GM21515 (cell line): Measurements from ENCODE around the gene CCDC91.
"Not testable (repeated sequence)": the region's sequence is repeated elsewhere in the genome, so short reads cannot be mapped to it uniquely, and the experiment has no call there.

Source experiments
- ATAC-seq: cut with Tn5 transposase; IDR thresholded peaks from one replicate; pipeline ENCODE4 v1.9.1; 2021; ENCODE audit not compliant: unreplicated experiment

CCDC91 gene

GRCh38 chr12:28231248-28231647 is 41.0 kb downstream of the CCDC91 start:
- ATAC-seq, result no peak

- ATAC-seq, result no peak
Measured at GRCh38 chr12:28232211-28232928, 42.1 kb downstream of the CCDC91 start.

GRCh38 chr12:28234444-28234843 is 44.2 kb downstream of the CCDC91 start:
- ATAC-seq, result no peak

- ATAC-seq, result no peak
Measured at GRCh38 chr12:28235015-28235414, 44.8 kb downstream of the CCDC91 start.

- ATAC-seq, result no peak
Measured at GRCh38 chr12:28235985-28236384, 45.7 kb downstream of the CCDC91 start.

- no peak for ATAC-seq
Measured at GRCh38 chr12:28237423-28237822, 47.2 kb downstream of the CCDC91 start.

GRCh38 chr12:28239918-28240317 is 49.7 kb downstream of the CCDC91 start:
- no peak for ATAC-seq

GRCh38 chr12:28240853-28241252 is 50.6 kb downstream of the CCDC91 start:
- no peak for ATAC-seq

- ATAC-seq, result no peak
Measured at GRCh38 chr12:28242129-28242495, 51.9 kb downstream of the CCDC91 start.

GRCh38 chr12:28242496-28243309 is 52.4 kb downstream of the CCDC91 start:
- ATAC-seq, result no peak

- no peak for ATAC-seq
Measured at GRCh38 chr12:28243310-28243633, 53.0 kb downstream of the CCDC91 start.

GRCh38 chr12:28247806-28248205 is 57.5 kb downstream of the CCDC91 start:
- ATAC-seq, result no peak

- ATAC-seq, result peak; percentile 40
Measured at GRCh38 chr12:28248555-28249145, 58.4 kb downstream of the CCDC91 start.

GRCh38 chr12:28253161-28253641 is 62.9 kb downstream of the CCDC91 start:
- ATAC-seq, result peak; percentile 96

- ATAC-seq, result no peak
Measured at GRCh38 chr12:28257411-28257810, 67.2 kb downstream of the CCDC91 start.

GRCh38 chr12:28258998-28259397 is 68.7 kb downstream of the CCDC91 start:
- no peak for ATAC-seq

- ATAC-seq, result no peak
Measured at GRCh38 chr12:28265435-28266042, 75.3 kb downstream of the CCDC91 start.

- not testable (repeated sequence) for ATAC-seq
Measured at GRCh38 chr12:28267920-28268607, 77.8 kb downstream of the CCDC91 start.

- no peak for ATAC-seq
Measured at GRCh38 chr12:28268608-28269229, 78.5 kb downstream of the CCDC91 start.

GRCh38 chr12:28269851-28270250 is 79.6 kb downstream of the CCDC91 start:
- no peak for ATAC-seq

GRCh38 chr12:28278499-28278898 is 88.2 kb downstream of the CCDC91 start:
- ATAC-seq, result no peak
